Measurements from ENCODE around the gene TRIAP1.

The TRIAP1 gene

GRCh38 chr12:120475643-120476042 lies 29.5 kb upstream of the TRIAP1 start:
- no peak for TF ChIP-seq CTCF (IDR thresholded peaks at IDR 0.05; ENCODE audit: insufficient read depth, low read depth, low read length, missing control alignments)
- H3K4me3 ChIP-seq (ENCODE audit: low read length), result no peak overlapping the region
- no peak for DNase-seq (ENCODE audit: low read depth)

GRCh38 chr12:120474616-120474960 lies 28.4 kb upstream of the TRIAP1 start:
- no peak for TF ChIP-seq CTCF (IDR thresholded peaks at IDR 0.05; ENCODE audit: insufficient read depth, low read depth, low read length, missing control alignments)
- DNase-seq (ENCODE audit: low read depth), result peak; percentile 98
- no peak overlapping the region for H3K4me3 ChIP-seq (ENCODE audit: low read length)

GRCh38 chr12:120473807-120474615 lies 27.8 kb upstream of the TRIAP1 start:
- no peak for DNase-seq (ENCODE audit: low read depth)
- TF ChIP-seq CTCF (IDR thresholded peaks at IDR 0.05; ENCODE audit: insufficient read depth, low read depth, low read length, missing control alignments), result no peak
- peak overlapping the region; percentile 11 for H3K4me3 ChIP-seq (ENCODE audit: low read length)

- no peak overlapping the region for H3K4me3 ChIP-seq (ENCODE audit: low read length)
- no peak for DNase-seq (ENCODE audit: low read depth)
- TF ChIP-seq CTCF (IDR thresholded peaks at IDR 0.05; ENCODE audit: insufficient read depth, low read depth, low read length, missing control alignments), result no peak
Observed at GRCh38 chr12:120472521-120472920, 26.3 kb upstream of the TRIAP1 start.

GRCh38 chr12:120470150-120470784 lies 24.1 kb upstream of the TRIAP1 start:
- no peak for TF ChIP-seq CTCF (IDR thresholded peaks at IDR 0.05; ENCODE audit: insufficient read depth, low read depth, low read length, missing control alignments)
- peak; percentile 38 for DNase-seq (ENCODE audit: low read depth)
- H3K4me3 ChIP-seq (ENCODE audit: low read length), result peak overlapping the region; percentile 57

- peak; percentile 96 for DNase-seq (ENCODE audit: low read depth)
- H3K4me3 ChIP-seq (ENCODE audit: low read length), result peak within 1 kb of the TSS; percentile 57
- TF ChIP-seq CTCF (IDR thresholded peaks at IDR 0.05; ENCODE audit: insufficient read depth, low read depth, low read length, missing control alignments), result peak; percentile 68
Observed at GRCh38 chr12:120469450-120470149, 23.4 kb upstream of the TRIAP1 start, which contains the start of gene SRSF9. TSS of gene SRSF9 (minus strand) at chr12:120469748. CDS start at chr12:120469609, 139 bp downstream.

Measured in epithelial cell of esophagus (primary cell).